Measurements from ENCODE around the gene PTPRCAP.

GRCh38 chr11:67429722-67430121, 7.8 kb downstream of the PTPRCAP start:
- TF ChIP-seq CTCF (IDR thresholded peaks at IDR 0.05; ENCODE audit: low read depth, low read length) (no peak), POLR2A (IDR thresholded peaks at IDR 0.05; ENCODE audit: extremely low read depth, insufficient read length) (no peak), MYC (IDR thresholded peaks at IDR 0.05; ENCODE audit: low read depth, low read length) (no peak)

Data from NB4 (cell line).